Testis (tissue), 5 donors: ENCODE results near the gene KCND3. TPM values are rescaled to one million over a fixed set of nuclear protein-coding genes. Genes with fewer than 3 reads are reported as not detected.

Experiments
- DNase-seq: peaks from one replicate; pipeline ENCODE4 v3.0.0-alpha.2; 2019
- H3K27ac ChIP-seq, 2 donors: fragments of 200-600 bp; sonication (generic); one replicate each; pipeline ENCODE4 v1.5.1; 2019
- H3K27me3 ChIP-seq: fragments of 200-600 bp; sonication (generic); one replicate; pipeline ENCODE4 v1.5.1; 2019
- H3K36me3 ChIP-seq: fragments of 200-600 bp; sonication (generic); one replicate; pipeline ENCODE4 v1.5.1; 2017; ENCODE audit warnings: low read depth; ENCODE audit errors: missing control alignments
- H3K4me1 ChIP-seq: fragments of 200-600 bp; sonication (generic); one replicate; pipeline ENCODE4 v1.5.1; 2019
- H3K4me3 ChIP-seq, 2 donors: fragments of 200-600 bp; sonication (generic); one replicate each; pipeline ENCODE4 v1.5.1; 2017 to 2019
- H3K9me3 ChIP-seq: fragments of 200-600 bp; sonication (generic); one replicate; pipeline ENCODE4 v1.5.1; 2017
- CTCF ChIP-seq, 3 experiments: fragments of 450-650 bp in 2 of 3; fragments of 200-600 bp in 1 of 3; sonication (generic) in 1 of 3; IDR thresholded peaks; one replicate each; pipeline ENCODE4 v1.5.1; 2016 to 2019; ENCODE audit warnings: antibody characterized with exemption in 3 of 3, mild to moderate bottlenecking in 2 of 3, moderate library complexity in 1 of 3
- POLR2A ChIP-seq: fragments of 450-650 bp; IDR thresholded peaks from one replicate; pipeline ENCODE4 v1.6.1; 2017; ENCODE audit warnings: antibody characterized with exemption, mild to moderate bottlenecking, moderate library complexity
- WGBS, 2 donors: methylation state at CpG; one replicate each; pipeline ENCODE4 v1.1.5; 2018; 5-methylcytosine and 5-hydroxymethylcytosine counted together
- intact Hi-C: fragments of 100-400 bp; cut with DNase I; formaldehyde crosslinking; loops from one replicate; pipeline ENCODE4 v1.15.1; 2023; ENCODE audit warnings: low total_unique reads
- long read RNA-seq, 2 donors: transcript quantifications; one replicate each; lab custom pipeline, GENCODE V29; 2026
- polyA plus RNA-seq: library from polyadenylated mRNA; stranded (reverse); fragments of 350-450 nt; fragmentation: Illumina TruSeq; extraction: RNeasy Lipid Tissue Mini Kit (QIAGEN cat#74804); gene quantifications from one replicate; pipeline ENCODE4 v1.2.3, GENCODE V29; 2014; ENCODE audit warnings: low read depth, low replicate concordance; ENCODE audit not compliant: insufficient read depth
- total RNA-seq, 2 donors: library from RNA; depleted of rRNA; stranded (reverse); fragments of >200 nt; gene quantifications; one replicate each; pipeline ENCODE4 v1.2.3, GENCODE V29; 2016

KCND3 gene
- total RNA-seq (1 to 10 TPM; 6.0 to 6.6 TPM), polyA plus RNA-seq (5.5 TPM)
- long read RNA-seq, donor 1, result 0 reads
- long read RNA-seq, donor 2, result 0 reads

DNA sequence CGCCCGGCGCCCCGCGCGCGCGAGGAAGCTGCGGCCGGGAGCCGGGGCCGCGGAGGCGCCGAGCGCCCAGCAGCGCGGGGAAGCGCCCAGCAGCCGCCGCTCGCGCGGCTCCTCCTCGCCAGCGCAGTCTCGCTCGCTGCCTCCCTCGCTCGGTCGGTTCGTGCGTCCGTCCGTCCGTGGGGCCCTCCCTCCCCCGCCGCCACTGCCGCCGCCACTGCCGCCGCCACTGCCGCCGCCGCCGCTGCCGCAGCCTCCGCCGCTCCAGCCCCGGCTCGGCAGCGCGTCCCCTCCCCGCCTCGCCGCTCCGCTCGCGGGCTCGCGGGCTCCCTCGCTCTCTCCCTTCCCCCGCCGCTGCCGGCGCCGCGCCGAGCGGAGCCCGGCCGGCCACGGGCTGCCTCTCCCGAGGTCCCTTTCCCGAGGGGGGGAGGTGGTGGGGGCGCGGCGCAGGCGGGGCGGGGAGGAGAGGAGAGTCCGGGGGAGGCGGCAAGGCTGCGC is at the start of gene KCND3:
TSS of gene KCND3 (minus strand) at position 138 of the 495 bp plus-strand sequence.
- intact Hi-C loops, result no loop called here

DNA sequence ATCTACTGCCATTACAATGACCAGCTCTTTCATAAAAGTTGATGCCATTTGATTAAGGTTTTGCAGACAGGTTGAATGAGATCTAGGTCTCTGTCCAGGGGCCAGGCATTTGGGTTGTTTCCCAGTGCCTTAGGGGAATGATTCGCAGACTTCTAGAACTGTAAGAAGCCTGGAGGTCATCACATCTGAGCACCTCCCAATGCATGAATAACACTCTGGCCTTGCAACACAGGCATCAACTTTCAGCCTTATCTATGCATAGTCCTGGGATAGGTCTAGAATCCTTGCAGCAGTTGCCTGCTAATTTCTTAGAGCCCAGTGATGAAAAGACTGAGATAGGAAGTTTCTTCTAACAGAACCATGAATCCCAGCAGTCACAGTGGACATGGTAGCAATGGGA is 44.8 kb upstream of the KCND3 start:
- Histone ChIP-seq H3K9me3 (no peaks in the 10 kb centered on the region), H3K36me3 (no peaks in the 10 kb centered on the region), H3K4me1 (no peaks in the 10 kb centered on the region), H3K27ac (no peak overlapping the region), H3K27me3 (no peaks in the 10 kb centered on the region), H3K4me3 (no peak overlapping the region)
- WGBS, 2 donors, result 85 to 92% methylated on average over 1 of the region's 1 CpG
- intact Hi-C loops, result no loop called here
- TF ChIP-seq POLR2A (no peak), CTCF (IDR thresholded peaks at IDR 0.05) (no peak)
- no peak for DNase-seq

More for the DNA sequence above, at the start of gene KCND3:
- TF ChIP-seq CTCF (IDR thresholded peaks at IDR 0.05) (no peak), POLR2A (no peak)
- 0% methylated on average over 9 of the region's 83 CpGs; no CpG with 5 or more reads in 1 of the 2 donors for WGBS, 2 donors
- H3K4me3 ChIP-seq, result peak within 1 kb of the TSS; percentile 64 to 65
- H3K4me1 ChIP-seq, result peaks cover 20% of the 10 kb centered on the region
- no peaks in the 10 kb centered on the region for H3K36me3 ChIP-seq
- DNase-seq, result peak; percentile 41
- H3K27ac ChIP-seq, result peak within 1 kb of the TSS; percentile 5 to 50
- no peaks in the 10 kb centered on the region for H3K27me3 ChIP-seq
- H3K9me3 ChIP-seq, result no peaks in the 10 kb centered on the region

DNA sequence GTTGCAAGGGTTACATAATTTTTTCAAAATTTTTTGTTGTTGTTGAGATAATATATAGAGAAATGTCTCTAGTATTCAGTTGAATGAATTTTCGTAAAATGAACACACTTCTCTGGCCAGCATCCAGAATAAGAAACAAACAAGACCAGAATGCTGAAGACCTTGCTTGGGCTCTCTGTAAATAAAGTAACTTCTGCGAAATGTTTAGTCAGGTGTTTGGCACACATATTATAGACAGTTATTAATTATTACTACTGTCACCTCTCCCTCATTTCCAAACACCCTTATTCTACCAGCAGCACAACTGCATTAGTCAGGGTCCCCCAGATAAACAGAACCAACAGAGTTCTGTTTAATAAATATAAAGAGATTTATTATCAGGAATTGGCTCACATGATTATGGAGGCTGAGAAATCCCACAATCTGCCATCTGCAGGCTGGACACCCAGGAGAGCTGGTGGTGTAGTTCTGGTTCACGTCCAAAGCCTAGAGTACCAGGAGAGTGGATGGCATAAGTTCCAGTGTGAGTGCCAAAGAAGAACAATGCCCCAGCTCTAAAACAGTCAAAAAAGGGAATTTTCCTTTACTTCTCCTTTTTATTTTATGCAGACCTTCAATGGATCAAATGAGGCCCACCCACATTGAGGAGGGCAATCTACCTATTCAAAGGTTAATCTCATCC is 44.1 kb upstream of the KCND3 start:
- Histone ChIP-seq H3K9me3 (no peaks in the 10 kb centered on the region), H3K4me1 (no peaks in the 10 kb centered on the region), H3K27ac (no peak overlapping the region), H3K27me3 (no peaks in the 10 kb centered on the region), H3K36me3 (no peaks in the 10 kb centered on the region), H3K4me3 (no peak overlapping the region)
- DNase-seq, result no peak
- 72 to 79% methylated on average over 3 of the region's 3 CpGs for WGBS, 2 donors
- intact Hi-C loops, result no loop called here
- no peak for TF ChIP-seq CTCF (IDR thresholded peaks at IDR 0.05)
- no peak for TF ChIP-seq POLR2A

DNA sequence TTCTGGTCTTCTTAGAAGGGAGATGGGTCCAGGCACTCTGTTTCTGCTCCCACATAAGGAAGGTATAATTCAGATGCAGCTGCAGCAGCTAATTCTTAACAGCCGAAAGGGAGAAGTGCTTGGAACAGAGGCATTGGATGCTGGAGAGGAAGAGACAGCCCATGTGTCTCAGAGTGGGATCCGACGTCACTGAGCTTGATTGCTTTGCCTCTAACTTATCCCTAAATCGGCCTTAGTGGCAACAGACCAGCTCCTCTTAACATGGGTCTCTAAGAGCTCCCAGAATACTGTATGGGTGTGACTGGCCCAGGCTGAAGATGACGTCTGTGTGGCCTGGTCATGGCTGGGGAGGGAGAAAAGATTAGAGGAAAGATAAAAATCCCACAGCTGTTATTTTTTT is 40.7 kb upstream of the KCND3 start:
- intact Hi-C loops, result no loop called here
- H3K4me3 ChIP-seq, result no peak overlapping the region
- no peaks in the 10 kb centered on the region for H3K27me3 ChIP-seq
- no peak overlapping the region for H3K27ac ChIP-seq
- no peak for DNase-seq
- no peaks in the 10 kb centered on the region for H3K36me3 ChIP-seq
- H3K4me1 ChIP-seq, result peaks cover 8% of the 10 kb centered on the region
- 56 to 58% methylated on average over 5 of the region's 5 CpGs for WGBS, 2 donors
- H3K9me3 ChIP-seq, result no peaks in the 10 kb centered on the region
- TF ChIP-seq POLR2A, result no peak
- TF ChIP-seq CTCF (IDR thresholded peaks at IDR 0.05), result no peak

DNA sequence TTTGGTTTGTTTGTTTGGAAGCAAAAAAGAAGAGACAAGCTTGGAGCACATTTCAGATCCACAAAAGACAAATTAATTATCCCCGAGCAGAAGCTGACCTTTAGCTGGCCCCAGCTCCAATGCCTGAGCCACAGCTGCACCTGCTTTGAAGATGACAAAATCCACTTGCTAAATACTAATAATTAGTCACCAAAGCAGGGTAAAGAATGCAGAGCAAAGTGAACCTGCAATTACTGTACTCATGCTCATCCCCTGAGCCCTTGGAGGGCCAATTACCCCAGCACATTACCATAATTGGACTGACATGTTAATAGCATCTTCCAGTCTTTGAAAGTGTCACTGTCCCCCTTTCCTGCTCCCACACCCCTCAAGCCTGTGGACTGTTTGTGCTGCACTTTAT is 38.2 kb upstream of the KCND3 start:
- no peaks in the 10 kb centered on the region for H3K9me3 ChIP-seq
- no peaks in the 10 kb centered on the region for H3K36me3 ChIP-seq
- no peak for TF ChIP-seq POLR2A
- TF ChIP-seq CTCF (IDR thresholded peaks at IDR 0.05), result no peak
- DNase-seq, result no peak
- no peak overlapping the region for H3K27ac ChIP-seq
- intact Hi-C loops, result no loop called here
- 50 to 71% methylated on average over 1 of the region's 1 CpG for WGBS, 2 donors
- H3K4me3 ChIP-seq, result no peak overlapping the region
- H3K4me1 ChIP-seq, result peaks cover 8% of the 10 kb centered on the region
- no peaks in the 10 kb centered on the region for H3K27me3 ChIP-seq
